ENCODE results near the gene XYLT1.

Gene XYLT1

DNA sequence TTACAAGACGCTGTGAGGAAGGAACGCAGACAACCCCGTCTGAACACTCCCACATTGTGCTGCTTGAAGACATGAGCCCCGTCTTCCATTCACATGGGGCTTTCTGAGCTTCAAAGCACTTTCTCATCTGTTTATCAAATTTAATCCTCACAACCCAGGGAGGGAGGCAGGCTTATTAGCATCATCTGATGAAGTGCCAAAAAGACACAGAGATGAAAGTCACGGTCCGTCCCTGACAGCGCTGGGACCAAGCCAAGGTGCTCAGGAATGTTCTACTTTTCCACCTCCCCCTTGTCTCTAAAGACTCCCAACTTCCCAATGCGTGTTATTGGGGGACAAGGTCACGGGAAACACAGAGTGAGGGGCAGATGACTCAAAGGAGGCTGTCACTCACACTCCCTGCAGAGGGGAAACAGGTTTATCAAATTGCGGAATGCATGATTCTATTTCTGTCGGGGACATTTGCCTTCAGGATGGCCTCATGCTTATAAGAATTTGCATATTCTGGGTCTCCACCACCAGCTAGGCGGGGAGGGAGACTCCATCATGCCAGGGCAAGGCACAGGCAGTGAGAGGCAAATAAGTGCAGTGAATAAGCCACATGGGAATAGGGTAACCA is 10.7 kb downstream of the XYLT1 start:
- TF ChIP-seq EGR1 (IDR thresholded peaks at IDR 0.05) (no peak), USF1 (IDR thresholded peaks at IDR 0.05) (no peak), ZBTB7A (IDR thresholded peaks at IDR 0.05; ENCODE audit: low read depth) (no peak), TAF1 (IDR thresholded peaks at IDR 0.05; ENCODE audit: low read depth) (no peak), CREB1 (IDR thresholded peaks at IDR 0.05; ENCODE audit: low read depth) (no peak), RAD21 (IDR thresholded peaks at IDR 0.05; ENCODE audit: low read depth) (no peak), TEAD4 (IDR thresholded peaks at IDR 0.05) (no peak), TCF12 (IDR thresholded peaks at IDR 0.05; ENCODE audit: low read depth) (no peak), CEBPB (IDR thresholded peaks at IDR 0.05) (no peak), YY1 (IDR thresholded peaks at IDR 0.05; ENCODE audit: low read depth) (no peak), EP300 (IDR thresholded peaks at IDR 0.05; ENCODE audit: borderline replicate concordance) (no peak)
- TF ChIP-seq, protein P1, sequence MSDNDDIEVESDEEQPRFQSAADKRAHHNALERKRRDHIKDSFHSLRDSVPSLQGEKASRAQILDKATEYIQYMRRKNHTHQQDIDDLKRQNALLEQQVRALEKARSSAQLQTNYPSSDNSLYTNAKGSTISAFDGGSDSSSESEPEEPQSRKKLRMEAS (IDR thresholded peaks at IDR 0.05) = no peak

GRCh38 chr16:17457997-17458396 is 12.8 kb downstream of the XYLT1 start:
- no peak for TF ChIP-seq EGR1 (IDR thresholded peaks at IDR 0.05)

GRCh38 chr16:17457513-17457912 is 13.2 kb downstream of the XYLT1 start:
- TF ChIP-seq CREB1 (IDR thresholded peaks at IDR 0.05; ENCODE audit: low read depth) = no peak

GRCh38 chr16:17454162-17454730 is 16.5 kb downstream of the XYLT1 start:
- no peak for TF ChIP-seq ZBTB7A (IDR thresholded peaks at IDR 0.05; ENCODE audit: low read depth)
- no peak for TF ChIP-seq YY1 (IDR thresholded peaks at IDR 0.05; ENCODE audit: low read depth)
- no peak for TF ChIP-seq EP300 (IDR thresholded peaks at IDR 0.05; ENCODE audit: borderline replicate concordance)
- TF ChIP-seq USF1 (IDR thresholded peaks at IDR 0.05) = no peak
- TF ChIP-seq RAD21 (IDR thresholded peaks at IDR 0.05; ENCODE audit: low read depth) = no peak
- no peak for TF ChIP-seq EGR1 (IDR thresholded peaks at IDR 0.05)
- TF ChIP-seq TAF1 (IDR thresholded peaks at IDR 0.05; ENCODE audit: low read depth) = no peak
- no peak for TF ChIP-seq CEBPB (IDR thresholded peaks at IDR 0.05)
- TF ChIP-seq TEAD4 (IDR thresholded peaks at IDR 0.05) = no peak

DNA sequence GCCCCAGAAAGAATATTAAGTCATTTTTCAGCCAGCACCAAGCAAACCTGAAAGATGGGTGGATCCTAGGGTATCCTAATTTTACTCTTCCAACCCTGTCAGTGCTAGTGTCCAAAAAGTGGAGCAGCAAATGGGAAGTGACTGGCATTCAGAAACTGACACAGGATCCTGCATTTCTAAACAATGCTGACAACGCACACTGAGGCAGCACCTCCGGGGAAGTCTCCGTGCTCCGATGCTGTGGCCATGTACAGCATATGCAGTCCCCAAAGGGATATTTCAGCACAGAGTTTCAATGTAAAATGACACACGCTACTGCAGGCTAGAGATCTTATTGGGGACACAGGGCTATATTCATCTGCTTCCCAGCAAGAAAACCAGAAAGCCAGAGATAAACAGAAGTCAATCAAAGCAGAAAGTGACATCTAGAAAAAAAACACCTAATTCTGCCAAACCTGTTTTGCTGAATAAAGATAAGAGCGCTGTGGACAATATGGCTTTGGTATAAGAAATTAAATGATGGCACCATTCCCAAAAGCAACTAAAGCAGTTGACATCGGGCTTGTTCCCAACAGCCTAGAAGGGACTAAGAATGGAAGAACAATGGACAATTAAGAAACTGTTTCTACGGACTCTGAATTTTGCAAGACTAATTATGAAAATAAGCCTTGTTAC is 17.3 kb downstream of the XYLT1 start:
- no peak for TF ChIP-seq TEAD4 (IDR thresholded peaks at IDR 0.05)
- no peak for TF ChIP-seq REST (IDR thresholded peaks at IDR 0.05; ENCODE audit: low read depth)
- no peak for TF ChIP-seq TCF12 (IDR thresholded peaks at IDR 0.05; ENCODE audit: low read depth)
- no peak for TF ChIP-seq TAF1 (IDR thresholded peaks at IDR 0.05; ENCODE audit: low read depth)

- TF ChIP-seq EP300 (IDR thresholded peaks at IDR 0.05; ENCODE audit: borderline replicate concordance) (no peak), TEAD4 (IDR thresholded peaks at IDR 0.05) (no peak), ZBTB7A (IDR thresholded peaks at IDR 0.05; ENCODE audit: low read depth) (no peak), TCF12 (IDR thresholded peaks at IDR 0.05; ENCODE audit: low read depth) (no peak), EGR1 (IDR thresholded peaks at IDR 0.05) (no peak), NFIC (IDR thresholded peaks at IDR 0.05) (no peak), YY1 (IDR thresholded peaks at IDR 0.05; ENCODE audit: low read depth) (no peak), REST (IDR thresholded peaks at IDR 0.05; ENCODE audit: low read depth) (no peak), CEBPB (IDR thresholded peaks at IDR 0.05) (no peak), FOXM1 (IDR thresholded peaks at IDR 0.05; ENCODE audit: borderline replicate concordance, low read depth) (no peak), RAD21 (IDR thresholded peaks at IDR 0.05; ENCODE audit: low read depth) (no peak), USF1 (IDR thresholded peaks at IDR 0.05) (no peak), TAF1 (IDR thresholded peaks at IDR 0.05; ENCODE audit: low read depth) (no peak), CREB1 (IDR thresholded peaks at IDR 0.05; ENCODE audit: low read depth) (no peak)
- TF ChIP-seq, protein P1 (IDR thresholded peaks at IDR 0.05) = no peak
Observed at GRCh38 chr16:17452922-17453321, 17.8 kb downstream of the XYLT1 start.

Data from Ishikawa (cell line).